LNCAP (cell line): Measurements from ENCODE around the gene PRR16.

Source experiments
- TF ChIP-seq, protein P1 (sequence below): fragments of 450-650 bp; IDR thresholded peaks from 2 replicates; pipeline ENCODE4 v1.5.1; 2017; ENCODE audit warnings: mild to moderate bottlenecking

Gene PRR16

DNA sequence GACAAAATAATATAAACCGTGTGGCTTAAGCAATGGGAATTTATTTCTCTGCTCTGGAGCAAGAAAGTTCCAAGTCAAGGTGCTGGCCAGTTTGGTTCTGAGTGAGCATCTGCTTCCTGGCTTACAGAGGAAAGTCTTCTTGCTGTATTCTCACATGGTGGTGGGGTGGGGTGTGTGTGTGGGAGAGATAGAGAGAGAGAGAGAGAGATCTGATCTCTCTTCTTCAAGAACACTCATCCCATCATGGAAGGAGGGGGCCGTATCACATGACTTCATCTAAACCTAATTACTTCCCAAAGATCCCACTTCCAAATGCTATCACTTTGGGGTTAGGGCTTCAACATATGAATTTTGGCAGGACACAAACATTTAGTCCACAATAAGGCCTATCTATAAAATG lies 91.2 kb downstream of the PRR16 start:
- TF ChIP-seq, protein P1, sequence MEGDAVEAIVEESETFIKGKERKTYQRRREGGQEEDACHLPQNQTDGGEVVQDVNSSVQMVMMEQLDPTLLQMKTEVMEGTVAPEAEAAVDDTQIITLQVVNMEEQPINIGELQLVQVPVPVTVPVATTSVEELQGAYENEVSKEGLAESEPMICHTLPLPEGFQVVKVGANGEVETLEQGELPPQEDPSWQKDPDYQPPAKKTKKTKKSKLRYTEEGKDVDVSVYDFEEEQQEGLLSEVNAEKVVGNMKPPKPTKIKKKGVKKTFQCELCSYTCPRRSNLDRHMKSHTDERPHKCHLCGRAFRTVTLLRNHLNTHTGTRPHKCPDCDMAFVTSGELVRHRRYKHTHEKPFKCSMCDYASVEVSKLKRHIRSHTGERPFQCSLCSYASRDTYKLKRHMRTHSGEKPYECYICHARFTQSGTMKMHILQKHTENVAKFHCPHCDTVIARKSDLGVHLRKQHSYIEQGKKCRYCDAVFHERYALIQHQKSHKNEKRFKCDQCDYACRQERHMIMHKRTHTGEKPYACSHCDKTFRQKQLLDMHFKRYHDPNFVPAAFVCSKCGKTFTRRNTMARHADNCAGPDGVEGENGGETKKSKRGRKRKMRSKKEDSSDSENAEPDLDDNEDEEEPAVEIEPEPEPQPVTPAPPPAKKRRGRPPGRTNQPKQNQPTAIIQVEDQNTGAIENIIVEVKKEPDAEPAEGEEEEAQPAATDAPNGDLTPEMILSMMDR = no peak

DNA sequence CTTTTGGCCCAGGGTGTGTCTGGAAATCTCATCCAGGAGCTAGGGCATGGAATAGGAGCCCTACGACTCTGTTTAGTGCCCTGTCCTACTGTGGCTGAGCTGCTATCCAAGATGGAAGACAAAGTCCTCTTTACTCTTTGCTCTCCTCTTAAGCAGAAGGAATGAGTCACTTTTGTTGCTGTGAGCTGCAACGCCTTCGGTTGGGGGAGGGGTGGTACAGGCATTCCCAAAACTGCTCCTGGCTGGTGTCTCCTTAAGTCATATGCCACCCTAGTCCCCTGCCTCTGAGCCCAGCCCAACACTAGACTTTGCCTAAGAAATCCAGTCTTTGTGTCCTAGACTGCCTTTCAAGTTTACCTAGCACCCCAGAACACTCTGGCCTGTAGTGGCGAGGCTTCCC lies 99.9 kb downstream of the PRR16 start:
- TF ChIP-seq, protein P1 = no peak

DNA sequence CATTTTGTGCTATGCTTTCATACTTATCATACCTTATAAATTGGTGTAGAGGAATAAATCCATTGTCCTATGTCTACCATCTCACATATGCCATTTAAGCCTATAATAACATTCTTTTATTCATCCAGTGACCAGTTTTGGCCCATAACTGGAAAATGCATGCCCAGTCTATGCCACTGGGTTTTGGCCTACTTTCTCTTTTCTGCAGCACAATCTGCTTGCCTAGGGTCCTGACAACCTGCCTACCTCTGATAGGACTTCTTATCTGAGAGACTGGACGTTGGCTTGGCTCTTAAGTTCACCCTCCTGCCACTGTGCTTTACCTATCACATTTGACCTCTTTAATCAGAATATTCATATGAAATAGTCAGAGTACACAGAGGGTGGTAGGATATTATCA lies 103.0 kb downstream of the PRR16 start:
- TF ChIP-seq, protein P1 = no peak

DNA sequence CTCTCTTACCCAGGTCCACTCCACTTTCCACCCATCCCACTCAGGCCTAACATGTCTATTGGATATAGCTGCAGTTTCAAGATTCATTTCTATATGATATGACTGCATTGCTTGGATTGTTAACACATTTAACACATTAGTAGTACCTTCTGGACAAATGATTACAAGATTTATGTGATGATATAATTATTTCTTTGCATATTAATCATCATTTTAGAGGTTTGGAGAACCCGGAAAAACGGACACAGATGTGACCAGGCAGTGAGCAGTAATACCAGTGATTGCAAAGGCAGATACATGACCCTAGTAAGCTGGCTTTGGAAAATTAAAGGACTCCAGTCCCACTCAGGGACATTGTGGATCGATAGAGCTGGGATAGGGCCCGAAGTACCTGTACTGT lies 103.8 kb downstream of the PRR16 start:
- TF ChIP-seq, protein P1 = no peak

DNA sequence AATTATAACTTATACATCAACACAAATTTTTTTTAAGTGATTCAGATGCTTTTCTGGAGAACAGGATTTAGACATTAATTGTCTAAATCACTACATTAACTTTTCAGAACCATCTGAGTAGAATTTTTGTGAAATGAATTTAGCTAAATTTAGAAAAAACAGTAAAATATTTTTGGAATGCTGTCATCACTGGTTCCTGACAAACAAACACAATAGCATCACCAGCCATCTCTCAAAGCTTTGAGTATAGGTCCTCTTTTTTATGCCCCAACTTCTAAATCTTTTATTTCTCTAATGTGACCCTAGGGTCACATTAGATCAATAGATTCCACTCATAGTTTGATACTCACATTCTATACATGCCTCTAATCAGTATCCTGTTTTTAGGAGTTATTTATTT lies 104.6 kb downstream of the PRR16 start:
- TF ChIP-seq, protein P1 = no peak

DNA sequence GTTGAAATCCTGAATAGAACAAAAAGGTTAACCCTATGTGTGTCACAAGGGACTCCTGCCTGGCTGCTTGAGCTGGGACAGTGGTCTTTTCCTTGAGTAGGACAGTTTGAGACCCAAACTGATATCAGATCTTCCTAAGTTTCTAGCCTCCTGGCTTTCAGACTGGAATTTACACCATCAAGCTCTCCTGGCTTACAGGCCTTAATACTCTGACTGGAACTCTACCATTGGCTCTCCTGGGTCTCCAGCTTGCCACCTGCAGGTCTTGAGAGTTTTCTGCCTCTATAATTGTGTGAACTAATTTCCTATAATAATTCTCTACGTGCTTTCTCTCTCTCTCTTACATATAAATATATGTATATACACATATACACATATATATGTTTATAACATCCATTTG lies 112.5 kb downstream of the PRR16 start:
- TF ChIP-seq, protein P1 = no peak

DNA sequence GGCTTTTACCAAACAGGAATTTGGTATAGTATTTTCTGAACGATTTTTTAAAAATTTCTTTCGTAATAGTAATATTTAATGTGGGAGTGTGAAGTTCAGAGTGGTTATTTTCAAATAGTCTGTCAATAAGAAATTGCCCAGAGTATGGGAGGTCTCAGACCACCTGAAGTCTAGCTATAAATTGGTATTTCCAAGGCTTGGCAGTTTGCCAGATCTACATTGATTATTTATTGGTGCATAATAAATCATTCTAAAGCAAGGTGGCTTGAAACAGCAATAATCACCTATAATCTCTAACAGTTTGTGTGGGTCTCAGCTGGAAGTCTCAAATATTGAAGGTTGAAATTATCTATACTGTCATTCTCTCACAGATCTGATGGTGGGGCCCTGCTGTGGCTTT lies 118.5 kb downstream of the PRR16 start:
- TF ChIP-seq, protein P1 = no peak

DNA sequence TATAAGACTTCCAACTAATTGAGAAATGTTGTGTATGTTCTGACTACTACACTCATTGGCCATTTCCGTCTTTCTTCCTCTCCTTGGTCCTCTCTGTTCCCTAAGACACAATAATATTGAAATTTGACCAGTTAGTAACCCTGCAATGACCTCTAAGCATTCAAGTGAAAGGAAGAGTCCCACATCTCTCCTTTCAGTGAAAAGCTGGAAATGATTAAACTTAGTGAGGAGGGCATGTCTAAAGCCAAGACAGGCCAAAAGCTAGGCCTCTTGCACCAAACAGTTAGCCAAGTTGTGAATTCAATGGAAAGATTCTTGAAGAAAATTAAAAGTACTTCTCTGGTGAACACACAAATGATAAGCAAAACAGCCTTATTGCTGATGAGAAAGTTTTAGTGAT lies 122.5 kb downstream of the PRR16 start:
- TF ChIP-seq, protein P1 = no peak
